HG03103 (cell line): ENCODE measurements around the gene MARK1.

ENCODE experiments used
- ATAC-seq: cut with Tn5 transposase; IDR thresholded peaks from one replicate; pipeline ENCODE4 v1.9.1; 2021; ENCODE audit warnings: low read depth; ENCODE audit not compliant: unreplicated experiment

MARK1 gene

GRCh38 chr1:220528679-220529501, 954 bp downstream of the MARK1 start:
- ATAC-seq = peak; percentile 9

- no peak for ATAC-seq
These were observed 1.6 kb downstream of the MARK1 start for GRCh38 chr1:220529521-220530020.

- no peak for ATAC-seq
These were observed 5.7 kb downstream of the MARK1 start for GRCh38 chr1:220533504-220534109.

- ATAC-seq = no peak
These were observed 17.0 kb downstream of the MARK1 start for GRCh38 chr1:220544901-220545303.

- no peak for ATAC-seq
These were observed 23.0 kb downstream of the MARK1 start for GRCh38 chr1:220550811-220551399.

- ATAC-seq = no peak
These were observed 23.8 kb downstream of the MARK1 start for GRCh38 chr1:220551718-220552117.

GRCh38 chr1:220552672-220553260, 24.8 kb downstream of the MARK1 start:
- no peak for ATAC-seq

- no peak for ATAC-seq
These were observed 28.7 kb downstream of the MARK1 start for GRCh38 chr1:220556641-220557040.

GRCh38 chr1:220563564-220563963, 35.6 kb downstream of the MARK1 start:
- no peak for ATAC-seq

- no peak for ATAC-seq
These were observed 36.3 kb downstream of the MARK1 start for GRCh38 chr1:220564216-220564615.

- no peak for ATAC-seq
These were observed 37.7 kb downstream of the MARK1 start for GRCh38 chr1:220565670-220566069.

GRCh38 chr1:220566869-220567268, 38.9 kb downstream of the MARK1 start:
- no peak for ATAC-seq

- no peak for ATAC-seq
These were observed 44.5 kb downstream of the MARK1 start for GRCh38 chr1:220572416-220572815.

- ATAC-seq = no peak
These were observed 45.9 kb downstream of the MARK1 start for GRCh38 chr1:220573836-220574235.

GRCh38 chr1:220575718-220576497, 48.0 kb downstream of the MARK1 start:
- no peak for ATAC-seq

GRCh38 chr1:220577926-220578325, 50.0 kb downstream of the MARK1 start:
- no peak for ATAC-seq

- ATAC-seq = no peak
These were observed 51.4 kb downstream of the MARK1 start for GRCh38 chr1:220579317-220579716.

- ATAC-seq = no peak
These were observed 64.8 kb downstream of the MARK1 start for GRCh38 chr1:220592714-220593113.

- no peak for ATAC-seq
These were observed 66.4 kb downstream of the MARK1 start for GRCh38 chr1:220594356-220594755.

- ATAC-seq = no peak
These were observed 67.2 kb downstream of the MARK1 start for GRCh38 chr1:220595179-220595578.
